Effector memory CD4-positive, alpha-beta T cell (primary cell): Measurements from ENCODE around the gene ANXA4.

Experiments used
- DNase-seq, 3 donors: peaks; one replicate each; pipeline ENCODE4 v3.0.0-alpha.2; 2020
- H3K27ac ChIP-seq: 2 replicates; pipeline ENCODE4 v1.7.0; 2013; ENCODE audit warnings: mild to moderate bottlenecking, low read length, moderate library complexity; ENCODE audit not compliant: insufficient read depth, poor library complexity, severe bottlenecking
- H3K27me3 ChIP-seq: replicated peaks from 2 replicates; pipeline ENCODE4 v1.7.0; 2013; ENCODE audit warnings: mild to moderate bottlenecking, low read length; ENCODE audit not compliant: insufficient read depth, control insufficient read depth, poor library complexity, severe bottlenecking
- H3K36me3 ChIP-seq: 2 replicates; pipeline ENCODE4 v1.7.0; 2013; ENCODE audit warnings: mild to moderate bottlenecking, low read length, moderate library complexity; ENCODE audit not compliant: control insufficient read depth, insufficient read depth
- H3K4me1 ChIP-seq: 2 replicates; pipeline ENCODE4 v1.7.0; 2013; ENCODE audit warnings: low read length, mild to moderate bottlenecking; ENCODE audit not compliant: control insufficient read depth, insufficient read depth, poor library complexity, severe bottlenecking
- H3K4me3 ChIP-seq: 2 replicates; pipeline ENCODE4 v1.7.0; 2013; ENCODE audit warnings: low read length, low read depth, mild to moderate bottlenecking; ENCODE audit not compliant: insufficient read depth, poor library complexity, severe bottlenecking
- H3K9me3 ChIP-seq: 2 replicates; pipeline ENCODE4 v1.7.0; 2013; ENCODE audit warnings: mild to moderate bottlenecking, low read length, moderate library complexity; ENCODE audit not compliant: control insufficient read depth
- total RNA-seq, 3 donors: gene quantifications; one replicate each; lab custom pipeline; 2026; lab: John Stamatoyannopoulos, UW

ANXA4 gene
- total RNA-seq: 8.0 to 16.3 (median 14.7) reads per million in 3 donors

GRCh38 chr2:69741575-69742321, at the start of gene ANXA4:
Gene ANXA4 (plus strand): TSS chr2:69742134. CDS start chr2:69781566, 39,432 bp downstream.
- H3K27ac ChIP-seq: peak within 1 kb of the TSS; percentile 46
- no peaks in the 10 kb centered on the region for H3K9me3 ChIP-seq
- H3K4me3 ChIP-seq: peak within 1 kb of the TSS; percentile 93
- no peaks in the 10 kb centered on the region for H3K36me3 ChIP-seq
- peak; percentile 41 to 51 (median 43) for DNase-seq
- peaks cover 7% of the 10 kb centered on the region for H3K4me1 ChIP-seq
- no peaks in the 10 kb centered on the region for H3K27me3 ChIP-seq

GRCh38 chr2:69692424-69692823, 49.5 kb upstream of the ANXA4 start:
- H3K4me1 ChIP-seq: peaks cover 64% of the 10 kb centered on the region
- DNase-seq: no peak
- no peaks in the 10 kb centered on the region for H3K36me3 ChIP-seq
- peak overlapping the region; percentile 73 for H3K27ac ChIP-seq
- no peaks in the 10 kb centered on the region for H3K9me3 ChIP-seq
- H3K27me3 ChIP-seq: no peaks in the 10 kb centered on the region
- no peak overlapping the region for H3K4me3 ChIP-seq

- H3K4me3 ChIP-seq: no peak overlapping the region
- peak overlapping the region; percentile 73 for H3K27ac ChIP-seq
- H3K4me1 ChIP-seq: peaks cover 64% of the 10 kb centered on the region
- DNase-seq: peak; percentile 30 to 41 (median 31)
- H3K27me3 ChIP-seq: no peaks in the 10 kb centered on the region
- H3K36me3 ChIP-seq: no peaks in the 10 kb centered on the region
- no peaks in the 10 kb centered on the region for H3K9me3 ChIP-seq
Observed at GRCh38 chr2:69693059-69693774, 48.7 kb upstream of the ANXA4 start.

- Histone ChIP-seq H3K27me3 (no peaks in the 10 kb centered on the region), H3K9me3 (no peaks in the 10 kb centered on the region), H3K36me3 (no peaks in the 10 kb centered on the region), H3K4me1 (peaks cover 59% of the 10 kb centered on the region), H3K4me3 (peak overlapping the region; percentile 20), H3K27ac (peak overlapping the region; percentile 73)
- DNase-seq: peak; percentile 32 to 45 (median 44)
Observed at GRCh38 chr2:69693775-69694450, 48.0 kb upstream of the ANXA4 start.

GRCh38 chr2:69694894-69695849, 46.8 kb upstream of the ANXA4 start:
- Histone ChIP-seq H3K27ac (no peak overlapping the region), H3K4me1 (peaks cover 47% of the 10 kb centered on the region), H3K9me3 (no peaks in the 10 kb centered on the region), H3K36me3 (no peaks in the 10 kb centered on the region), H3K27me3 (no peaks in the 10 kb centered on the region), H3K4me3 (no peak overlapping the region)
- DNase-seq: no peak

GRCh38 chr2:69695850-69696216, 46.1 kb upstream of the ANXA4 start:
- Histone ChIP-seq H3K36me3 (no peaks in the 10 kb centered on the region), H3K27ac (no peak overlapping the region), H3K27me3 (no peaks in the 10 kb centered on the region), H3K4me1 (peaks cover 42% of the 10 kb centered on the region), H3K4me3 (no peak overlapping the region), H3K9me3 (no peaks in the 10 kb centered on the region)
- no peak for DNase-seq

GRCh38 chr2:69700381-69700780, 41.6 kb upstream of the ANXA4 start:
- Histone ChIP-seq H3K9me3 (no peaks in the 10 kb centered on the region), H3K27me3 (no peaks in the 10 kb centered on the region), H3K36me3 (no peaks in the 10 kb centered on the region), H3K4me1 (peaks cover 12% of the 10 kb centered on the region), H3K27ac (no peak overlapping the region), H3K4me3 (no peak overlapping the region)
- no peak for DNase-seq

- H3K4me3 ChIP-seq: no peak overlapping the region
- H3K36me3 ChIP-seq: no peaks in the 10 kb centered on the region
- no peaks in the 10 kb centered on the region for H3K9me3 ChIP-seq
- H3K27me3 ChIP-seq: no peaks in the 10 kb centered on the region
- H3K4me1 ChIP-seq: peaks cover 3% of the 10 kb centered on the region
- DNase-seq: no peak
- H3K27ac ChIP-seq: no peak overlapping the region
Observed at GRCh38 chr2:69701100-69701945, 40.6 kb upstream of the ANXA4 start.

- no peaks in the 10 kb centered on the region for H3K4me1 ChIP-seq
- no peaks in the 10 kb centered on the region for H3K9me3 ChIP-seq
- H3K4me3 ChIP-seq: no peak overlapping the region
- H3K27ac ChIP-seq: no peak overlapping the region
- H3K36me3 ChIP-seq: no peaks in the 10 kb centered on the region
- no peaks in the 10 kb centered on the region for H3K27me3 ChIP-seq
- DNase-seq: no peak
Observed at GRCh38 chr2:69703189-69703588, 38.7 kb upstream of the ANXA4 start.
